SK-N-SH (cell line): ENCODE results near the gene TNN. TPM values are rescaled to one million over a fixed set of nuclear protein-coding genes. Genes with fewer than 3 reads are reported as not detected.

Experiments
- CTCF ChIA-PET: fragments of 300-600, 350-600 bp; formaldehyde crosslinking; extraction: SDS; loops from one replicate; lab custom pipeline; 2021; lab: Yijun Ruan, JAX
- POLR2A ChIA-PET: fragments of 350-600 bp; sonication (Branson Sonifier 250); formaldehyde crosslinking; extraction: SDS; loops from one replicate; lab custom pipeline; 2020; ENCODE audit warnings: antibody characterized with exemption, inconsistent platforms; lab: Yijun Ruan, JAX
- DNase-seq: peaks from one replicate; pipeline ENCODE4 v3.0.0; 2012
- H2AFZ ChIP-seq: fragments of 200-600 bp; sonication (generic); 2 replicates; pipeline ENCODE4 v1.8.1; 2016; ENCODE audit warnings: antibody characterized with exemption, mild to moderate bottlenecking, low read depth
- H3F3A ChIP-seq: fragments of 200-600 bp; sonication (generic); replicated peaks from 2 replicates; pipeline ENCODE3; 2016; ENCODE audit warnings: antibody characterized with exemption, mild to moderate bottlenecking; ENCODE audit not compliant: insufficient read depth
- H3K27ac ChIP-seq, 2 experiments: fragments of 200-500 bp in 1 of 2; fragments of 200-600 bp in 1 of 2; sonication (Bioruptor generic) in 1 of 2; sonication (generic), shearing (Covaris generic) in 1 of 2; 2 replicates each; pipeline versions ENCODE4 v1.5.1 to v1.6.1; 2014 to 2016; ENCODE audit warnings: low read depth in 2 of 2, inconsistent platforms in 1 of 2, low read length in 1 of 2, mild to moderate bottlenecking in 1 of 2, mixed read lengths in 1 of 2
- H3K27me3 ChIP-seq: fragments of 200-600 bp; sonication (generic), shearing (Covaris generic); 2 replicates; pipeline ENCODE4 v1.6.1; 2016; ENCODE audit warnings: mixed run types; ENCODE audit not compliant: insufficient read depth
- H3K36me3 ChIP-seq, 2 experiments: fragments of 200-500 bp in 1 of 2; fragments of 200-600 bp in 1 of 2; sonication (Bioruptor generic) in 1 of 2; sonication (generic) in 1 of 2; replicated peaks in 1 of 2; 2 replicates each; pipeline versions ENCODE3 to v1.5.1; 2014 to 2016; ENCODE audit warnings: low read length in 1 of 2, mild to moderate bottlenecking in 1 of 2; ENCODE audit not compliant: insufficient read depth in 2 of 2, control insufficient read depth in 1 of 2
- H3K4me1 ChIP-seq, 2 experiments: fragments of 200-500 bp in 1 of 2; fragments of 200-600 bp in 1 of 2; sonication (Bioruptor generic) in 1 of 2; sonication (generic), shearing (Covaris generic) in 1 of 2; 2 replicates each; pipeline versions ENCODE4 v1.5.1 to v1.6.1; 2014 to 2016; ENCODE audit warnings: low read depth in 1 of 2, low read length in 1 of 2, mixed run types in 1 of 2; ENCODE audit not compliant: insufficient read depth in 2 of 2, control insufficient read depth in 1 of 2
- H3K4me2 ChIP-seq: fragments of 200-600 bp; sonication (generic), shearing (Covaris generic); 2 replicates; pipeline ENCODE4 v1.6.1; 2017; ENCODE audit warnings: mixed run types
- H3K4me3 ChIP-seq, 2 experiments: fragments of 200-500 bp in 1 of 2; fragments of 200-600 bp in 1 of 2; sonication (Bioruptor generic) in 1 of 2; sonication (generic), shearing (Covaris generic) in 1 of 2; 2 replicates each; pipeline versions ENCODE4 v1.5.1 to v1.8.1; 2014 to 2016; ENCODE audit warnings: low read depth in 2 of 2, inconsistent platforms in 1 of 2, low read length in 1 of 2, mild to moderate bottlenecking in 1 of 2, mixed read lengths in 1 of 2, moderate library complexity in 1 of 2
- H3K79me2 ChIP-seq: fragments of 200-600 bp; sonication (generic); 2 replicates; pipeline ENCODE4 v1.8.1; 2017; ENCODE audit warnings: mild to moderate bottlenecking; ENCODE audit not compliant: insufficient read depth
- H3K9ac ChIP-seq: fragments of 200-600 bp; sonication (generic); 2 replicates; pipeline ENCODE4 v1.6.1; 2017; ENCODE audit warnings: mixed run types
- H3K9me2 ChIP-seq: fragments of 200-600 bp; sonication (generic); 2 replicates; pipeline ENCODE4 v1.6.1; 2017; ENCODE audit warnings: mixed run types
- H3K9me3 ChIP-seq: fragments of 200-600 bp; sonication (generic); 2 replicates; pipeline ENCODE4 v1.6.1; 2017; ENCODE audit warnings: mixed run types, mild to moderate bottlenecking, moderate library complexity
- H4K20me1 ChIP-seq: fragments of 200-600 bp; sonication (generic); 2 replicates; pipeline ENCODE4 v1.6.1; 2017; ENCODE audit warnings: mild to moderate bottlenecking, mixed run types; ENCODE audit not compliant: insufficient read depth
- CHD2 ChIP-seq: fragments of 150-350 bp; IDR thresholded peaks from 2 replicates; pipeline ENCODE4 v1.6.1; 2018; ENCODE audit warnings: low read length; ENCODE audit not compliant: partially characterized antibody
- FOSL2 ChIP-seq: IDR thresholded peaks from 2 replicates; pipeline ENCODE4 v1.4.0; 2012; ENCODE audit warnings: low read depth, mild to moderate bottlenecking, moderate library complexity, borderline replicate concordance
- GABPA ChIP-seq: IDR thresholded peaks from 2 replicates; pipeline ENCODE4 v1.4.0; 2012; ENCODE audit warnings: low read depth, mild to moderate bottlenecking
- MEF2A ChIP-seq: IDR thresholded peaks from 2 replicates; pipeline ENCODE4 v1.4.0; 2012; ENCODE audit warnings: low read depth, borderline replicate concordance
- POLR2AphosphoS5 ChIP-seq: IDR thresholded peaks from 2 replicates; pipeline ENCODE4 v1.6.1; 2012; ENCODE audit warnings: low read depth, low read length
- RCOR1 ChIP-seq: fragments of 150-350 bp; IDR thresholded peaks from 2 replicates; pipeline ENCODE4 v1.6.1; 2017; ENCODE audit warnings: antibody characterized with exemption, low read length
- RFX5 ChIP-seq: IDR thresholded peaks from 2 replicates; pipeline ENCODE4 v1.6.1; 2012; ENCODE audit warnings: mild to moderate bottlenecking, improper control_type of control experiment, low read length
- SIN3A ChIP-seq: IDR thresholded peaks from 2 replicates; pipeline ENCODE4 v1.6.1; 2012; ENCODE audit warnings: low read depth, mild to moderate bottlenecking, low read length, moderate library complexity, borderline replicate concordance
- TCF12 ChIP-seq: IDR thresholded peaks from 2 replicates; pipeline ENCODE4 v1.4.0; 2012
- YY1 ChIP-seq: IDR thresholded peaks from 2 replicates; pipeline ENCODE4 v1.4.0; 2012; ENCODE audit warnings: low read depth, mild to moderate bottlenecking
- WGBS: methylation state at CpG from one replicate; pipeline ENCODE4 v1.1.6; 2017; ENCODE audit warnings: low lambda C conversion rate; 5-methylcytosine and 5-hydroxymethylcytosine counted together
- polyA plus RNA-seq, 3 experiments: library from polyadenylated mRNA; depleted of rRNA; stranded (reverse); fragments of >200 nt; gene quantifications; 2 replicates each; pipeline ENCODE4 v1.2.3, GENCODE V29; 2012
- TF ChIP-seq, protein P1 (sequence below): fragments of 150-350 bp; IDR thresholded peaks from 2 replicates; pipeline ENCODE4 v1.6.1; 2017; ENCODE audit warnings: antibody characterized with exemption, low read length, low read depth, borderline replicate concordance
- TF ChIP-seq, protein P2 (sequence below): fragments of 200-600 bp; sonication (generic); IDR thresholded peaks from 2 replicates; pipeline ENCODE4 v1.6.1; 2017; ENCODE audit warnings: antibody characterized with exemption, mild to moderate bottlenecking, moderate library complexity

Gene TNN
- polyA plus RNA-seq, 1 of the 3 experiments (the other 2 are of a cell fraction), result not detected

DNA sequence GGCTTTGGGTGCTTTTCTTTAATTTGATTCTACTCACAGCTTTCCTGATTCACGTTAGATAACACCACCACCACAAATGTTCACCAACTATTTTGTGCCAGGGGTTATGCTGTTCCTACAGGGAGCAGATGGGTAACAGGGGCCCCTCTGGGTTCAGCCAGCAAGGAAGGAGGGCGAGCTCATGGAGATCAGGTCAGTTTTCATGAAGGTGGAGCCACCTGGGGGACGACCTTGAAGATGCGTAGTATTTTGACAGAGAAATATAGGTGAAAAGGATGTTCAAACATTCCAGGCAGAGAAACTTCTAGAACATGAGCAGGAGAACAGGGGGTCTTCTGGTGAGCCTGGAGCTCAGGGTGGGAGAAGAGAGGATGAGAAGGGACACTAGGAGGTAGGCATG, 96.1 kb downstream of the TNN start:
- CTCF ChIA-PET, result interaction anchor here (0.7 to 7.9 kb wide), 5 partner anchors 9 to 156 kb away, joined by 3 to 51 read pairs (median 3); no protein-coding TSS in a partner anchor

DNA sequence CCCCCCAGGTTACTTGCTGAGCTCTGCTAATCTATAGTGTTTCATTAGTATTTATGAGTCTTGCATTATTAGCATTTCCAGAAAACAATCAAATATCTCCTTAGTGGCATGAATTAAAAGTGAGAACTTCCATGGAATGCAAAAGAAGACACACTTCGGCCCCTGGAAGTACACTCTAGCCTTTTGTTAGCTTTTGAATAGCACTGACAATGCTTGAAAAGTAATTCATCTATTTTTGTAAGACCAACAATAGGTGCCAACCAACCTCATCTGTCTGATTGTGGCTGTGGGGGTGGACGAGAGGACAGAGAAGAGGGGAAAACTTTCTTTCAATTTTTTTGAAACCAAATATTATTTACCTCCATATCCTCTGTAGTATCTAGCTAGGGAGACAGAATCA, 97.1 kb downstream of the TNN start:
- no peak for DNase-seq
- ChIA-PET POLR2A (no interaction called here), CTCF (interaction anchor here (0.8 to 7.9 kb wide), 6 partner anchors 8 to 156 kb away, joined by 3 to 51 read pairs (median 4); no protein-coding TSS in a partner anchor)
- H4K20me1 ChIP-seq, result no peaks in the 10 kb centered on the region
- H3K36me3 ChIP-seq, result no peaks in the 10 kb centered on the region
- no peak overlapping the region for H3K9ac ChIP-seq
- no peaks in the 10 kb centered on the region for H3K79me2 ChIP-seq
- H3K4me1 ChIP-seq, result no peaks in the 10 kb centered on the region
- H3K9me2 ChIP-seq, result no peaks in the 10 kb centered on the region
- no peak overlapping the region for H3K4me2 ChIP-seq
- H3K4me3 ChIP-seq, result no peak overlapping the region
- H3K27ac ChIP-seq, result no peak overlapping the region
- H3K9me3 ChIP-seq, result no peaks in the 10 kb centered on the region
- TF ChIP-seq MEF2A, result no peak
- no peak for TF ChIP-seq RCOR1
- no peak for TF ChIP-seq RFX5
- no peak for TF ChIP-seq GABPA
- no peak for TF ChIP-seq SIN3A
- no peak for TF ChIP-seq TCF12
- TF ChIP-seq FOSL2, result no peak
- no peak for TF ChIP-seq YY1
- H2AFZ ChIP-seq, result no peak overlapping the region
- H3K27me3 ChIP-seq, result no peaks in the 10 kb centered on the region
- 16% methylated on average over 2 of the region's 2 CpGs for WGBS
- H3F3A ChIP-seq, result no peaks in the 10 kb centered on the region

More for the DNA sequence above, 96.1 kb downstream of the TNN start:
- 40% methylated on average over 4 of the region's 4 CpGs for WGBS
- POLR2A ChIA-PET, result no interaction called here
- H3K9me3 ChIP-seq, result no peaks in the 10 kb centered on the region
- no peak overlapping the region for H3K4me3 ChIP-seq
- no peaks in the 10 kb centered on the region for H3K4me1 ChIP-seq
- H3K27ac ChIP-seq, result no peak overlapping the region
- TF ChIP-seq, protein P1, sequence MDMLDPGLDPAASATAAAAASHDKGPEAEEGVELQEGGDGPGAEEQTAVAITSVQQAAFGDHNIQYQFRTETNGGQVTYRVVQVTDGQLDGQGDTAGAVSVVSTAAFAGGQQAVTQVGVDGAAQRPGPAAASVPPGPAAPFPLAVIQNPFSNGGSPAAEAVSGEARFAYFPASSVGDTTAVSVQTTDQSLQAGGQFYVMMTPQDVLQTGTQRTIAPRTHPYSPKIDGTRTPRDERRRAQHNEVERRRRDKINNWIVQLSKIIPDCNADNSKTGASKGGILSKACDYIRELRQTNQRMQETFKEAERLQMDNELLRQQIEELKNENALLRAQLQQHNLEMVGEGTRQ, result no peak
- TF ChIP-seq POLR2AphosphoS5, result no peak
- TF ChIP-seq CHD2, result no peak
- TF ChIP-seq RFX5, result no peak
- TF ChIP-seq RCOR1, result no peak
- TF ChIP-seq, protein P2, sequence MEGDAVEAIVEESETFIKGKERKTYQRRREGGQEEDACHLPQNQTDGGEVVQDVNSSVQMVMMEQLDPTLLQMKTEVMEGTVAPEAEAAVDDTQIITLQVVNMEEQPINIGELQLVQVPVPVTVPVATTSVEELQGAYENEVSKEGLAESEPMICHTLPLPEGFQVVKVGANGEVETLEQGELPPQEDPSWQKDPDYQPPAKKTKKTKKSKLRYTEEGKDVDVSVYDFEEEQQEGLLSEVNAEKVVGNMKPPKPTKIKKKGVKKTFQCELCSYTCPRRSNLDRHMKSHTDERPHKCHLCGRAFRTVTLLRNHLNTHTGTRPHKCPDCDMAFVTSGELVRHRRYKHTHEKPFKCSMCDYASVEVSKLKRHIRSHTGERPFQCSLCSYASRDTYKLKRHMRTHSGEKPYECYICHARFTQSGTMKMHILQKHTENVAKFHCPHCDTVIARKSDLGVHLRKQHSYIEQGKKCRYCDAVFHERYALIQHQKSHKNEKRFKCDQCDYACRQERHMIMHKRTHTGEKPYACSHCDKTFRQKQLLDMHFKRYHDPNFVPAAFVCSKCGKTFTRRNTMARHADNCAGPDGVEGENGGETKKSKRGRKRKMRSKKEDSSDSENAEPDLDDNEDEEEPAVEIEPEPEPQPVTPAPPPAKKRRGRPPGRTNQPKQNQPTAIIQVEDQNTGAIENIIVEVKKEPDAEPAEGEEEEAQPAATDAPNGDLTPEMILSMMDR, result no peak
- H3K27me3 ChIP-seq, result no peaks in the 10 kb centered on the region
- no peak overlapping the region for H3K9ac ChIP-seq
- no peaks in the 10 kb centered on the region for H3K9me2 ChIP-seq
- H3F3A ChIP-seq, result no peaks in the 10 kb centered on the region
- no peak overlapping the region for H3K4me2 ChIP-seq
- no peaks in the 10 kb centered on the region for H3K36me3 ChIP-seq
- no peaks in the 10 kb centered on the region for H4K20me1 ChIP-seq
- no peak for DNase-seq
- H3K79me2 ChIP-seq, result no peaks in the 10 kb centered on the region
- H2AFZ ChIP-seq, result no peak overlapping the region
